HCT116 (cell line): ENCODE data around the gene PRR9. TPM values are rescaled to one million over a fixed set of nuclear protein-coding genes. Genes with fewer than 3 reads are reported as not detected.
"Not testable (repeated sequence)": the region's sequence is repeated elsewhere in the genome, so short reads cannot be mapped to it uniquely, and the experiment has no call there.

ENCODE experiments used
- ATAC-seq: fragments of 200-7000 bp; cut with Tn5 transposase; 2 replicates; pipeline ENCODE4 v1.9.1; 2020; ENCODE audit warnings: mild to moderate bottlenecking, moderate library complexity
- BruUV-seq: library from RNA; stranded (reverse); fragments of 400-500 nt; replicated peaks from 2 replicates; lab custom pipeline; 2021; lab: Mats Ljungman, UMichigan
- CTCF ChIA-PET: fragments of 300-600 bp; sonication (Branson Sonifier 250); formaldehyde crosslinking; loops from one replicate; lab custom pipeline; 2021; ENCODE audit warnings: antibody characterized with exemption; lab: Charles Lee
- POLR2A ChIA-PET: fragments of 300-600, 350-600 bp; sonication (Branson Sonifier 250); formaldehyde crosslinking; loops from one replicate; lab custom pipeline; 2021; ENCODE audit warnings: antibody characterized with exemption; lab: Charles Lee
- RAD21 ChIA-PET, 2 experiments: fragments of 300-600 bp; sonication (Branson Sonifier 250); formaldehyde crosslinking; loops; one replicate each; lab custom pipeline; 2023; ENCODE audit warnings: low total read pairs in 2 of 2; ENCODE audit not compliant: uncharacterized antibody in 2 of 2, unreplicated experiment in 2 of 2, low non-redundant PET in 1 of 2; lab: Charles Lee
- DNase-seq: peaks from one replicate; pipeline ENCODE4 v3.0.0-alpha.2; 2010; ENCODE audit warnings: low read depth, low spot score
- H2AFZ ChIP-seq: fragments of 200-600 bp; shearing (Covaris generic), sonication (generic); 2 replicates; pipeline ENCODE4 v1.6.1; 2017; ENCODE audit warnings: low read depth, mixed run types, mixed read lengths, antibody characterized with exemption, low read length; ENCODE audit not compliant: poor library complexity, severe bottlenecking
- H3K27ac ChIP-seq: 2 replicates; pipeline ENCODE4 v1.5.1; 2012; ENCODE audit warnings: low read depth, low read length
- H3K27me3 ChIP-seq: fragments of 200-600 bp; sonication (generic); 2 replicates; pipeline ENCODE4 v1.6.1; 2016; ENCODE audit warnings: mixed run types, low read length, mixed read lengths; ENCODE audit not compliant: insufficient read depth
- H3K36me3 ChIP-seq, 2 experiments: fragments of 200-500 bp in 1 of 2; fragments of 200-600 bp in 1 of 2; sonication (Bioruptor generic) in 1 of 2; sonication (generic) in 1 of 2; 2 replicates each; pipeline versions ENCODE4 v1.5.1 to v1.6.1; 2014 to 2016; ENCODE audit warnings: low read length in 2 of 2, inconsistent platforms in 1 of 2, mixed read lengths in 1 of 2, mixed run types in 1 of 2; ENCODE audit not compliant: insufficient read depth in 2 of 2, control insufficient read depth in 1 of 2
- H3K4me1 ChIP-seq, 2 experiments: fragments of 200-600 bp in 1 of 2; sonication (generic) in 1 of 2; 2 replicates each; pipeline versions ENCODE4 v1.5.1 to v1.6.1; 2012 to 2017; ENCODE audit warnings: low read length in 2 of 2, inconsistent platforms in 1 of 2, mild to moderate bottlenecking in 1 of 2, mixed read lengths in 1 of 2, mixed run types in 1 of 2, moderate library complexity in 1 of 2; ENCODE audit not compliant: insufficient read depth in 2 of 2, control insufficient read depth in 1 of 2
- H3K4me2 ChIP-seq: fragments of 200-600 bp; sonication (generic); 2 replicates; pipeline ENCODE4 v1.6.1; 2017; ENCODE audit warnings: mixed run types, low read length, mixed read lengths
- H3K4me3 ChIP-seq, 2 experiments: fragments of 200-600 bp in 1 of 2; sonication (generic) in 1 of 2; replicated peaks in 1 of 2; 2 replicates each; pipeline ENCODE4 v1.5.1; 2011 to 2016; ENCODE audit warnings: low read length in 2 of 2, control low read depth in 1 of 2, low read depth in 1 of 2, mild to moderate bottlenecking in 1 of 2, mixed read lengths in 1 of 2, mixed run types in 1 of 2
- H3K79me2 ChIP-seq: fragments of 200-600 bp; sonication (generic); 2 replicates; pipeline ENCODE4 v1.6.1; 2017; ENCODE audit warnings: mild to moderate bottlenecking, mixed run types, low read length, moderate library complexity, mixed read lengths; ENCODE audit not compliant: insufficient read depth
- H3K9ac ChIP-seq: fragments of 200-600 bp; sonication (generic); 2 replicates; pipeline ENCODE4 v1.6.1; 2016; ENCODE audit warnings: low read length, mixed read lengths
- H3K9me2 ChIP-seq: fragments of 200-600 bp; sonication (generic), shearing (Covaris generic); 2 replicates; pipeline ENCODE4 v1.6.1; 2017; ENCODE audit warnings: mixed run types, mild to moderate bottlenecking, moderate library complexity; ENCODE audit not compliant: insufficient read depth
- H3K9me3 ChIP-seq, 2 experiments: fragments of 200-500 bp in 1 of 2; fragments of 200-600 bp in 1 of 2; sonication (Bioruptor generic) in 1 of 2; sonication (generic) in 1 of 2; 2 replicates each; pipeline ENCODE4 v1.6.1; 2014 to 2017; ENCODE audit warnings: low read length in 2 of 2, mixed read lengths in 2 of 2, inconsistent platforms in 1 of 2, low read depth in 1 of 2, mild to moderate bottlenecking in 1 of 2, mixed run types in 1 of 2, moderate library complexity in 1 of 2; ENCODE audit not compliant: control insufficient read depth in 1 of 2, insufficient read depth in 1 of 2
- H4K20me1 ChIP-seq: fragments of 200-600 bp; sonication (generic), shearing (Covaris generic); 2 replicates; pipeline ENCODE4 v1.6.1; 2017; ENCODE audit warnings: mixed run types, mild to moderate bottlenecking, moderate library complexity; ENCODE audit not compliant: insufficient read depth
- CEBPB ChIP-seq: IDR thresholded peaks from 2 replicates; pipeline ENCODE4 v1.6.1; 2012; ENCODE audit warnings: low read depth
- JUND ChIP-seq: IDR thresholded peaks from 2 replicates; pipeline ENCODE4 v1.6.1; 2012
- POLR2A ChIP-seq: IDR thresholded peaks from 2 replicates; pipeline ENCODE4 v1.7.0; 2011; ENCODE audit warnings: borderline replicate concordance; ENCODE audit not compliant: insufficient read depth, insufficient read length; ENCODE audit errors: extremely low read depth
- POLR2AphosphoS5 ChIP-seq: IDR thresholded peaks from 2 replicates; pipeline ENCODE4 v1.6.1; 2011; ENCODE audit warnings: mild to moderate bottlenecking, low read depth, low read length, moderate library complexity
- RAD21 ChIP-seq: IDR thresholded peaks from 2 replicates; pipeline ENCODE4 v1.6.1; 2012; ENCODE audit warnings: low read depth, mild to moderate bottlenecking
- SIN3A ChIP-seq: IDR thresholded peaks from 2 replicates; pipeline ENCODE4 v1.6.1; 2012; ENCODE audit warnings: low read depth
- SP1 ChIP-seq: IDR thresholded peaks from 2 replicates; pipeline ENCODE4 v1.6.1; 2012; ENCODE audit warnings: low read depth
- SRF ChIP-seq: IDR thresholded peaks from 2 replicates; pipeline ENCODE4 v1.6.1; 2012; ENCODE audit warnings: low read depth
- intact Hi-C: fragments of 100-400 bp; cut with micrococcal nuclease; formaldehyde crosslinking; loops from 2 replicates; pipeline ENCODE4 v1.10.0; 2022
- total RNA-seq: library from RNA; stranded (reverse); gene quantifications from one replicate; pipeline ENCODE4 v1.2.1, GENCODE V29; 2021; ENCODE audit not compliant: unreplicated experiment
- TF ChIP-seq, protein P1 (sequence below), 3 experiments: fragments of 200-600 bp in 1 of 3; sonication (generic) in 1 of 3; IDR thresholded peaks in 2 of 3; conservative IDR thresholded peaks in 1 of 3; 2 replicates each; pipeline ENCODE4 v1.5.1; 2012 to 2017; ENCODE audit warnings: low read depth in 2 of 3, low read length in 2 of 3, antibody characterized with exemption in 1 of 3, borderline replicate concordance in 1 of 3, control low read depth in 1 of 3, mild to moderate bottlenecking in 1 of 3, mixed read lengths in 1 of 3, mixed run types in 1 of 3, moderate library complexity in 1 of 3; ENCODE audit not compliant: insufficient read depth in 1 of 3

Gene PRR9
- total RNA-seq, 1 experiment from 2014 or later: not detected

DNA sequence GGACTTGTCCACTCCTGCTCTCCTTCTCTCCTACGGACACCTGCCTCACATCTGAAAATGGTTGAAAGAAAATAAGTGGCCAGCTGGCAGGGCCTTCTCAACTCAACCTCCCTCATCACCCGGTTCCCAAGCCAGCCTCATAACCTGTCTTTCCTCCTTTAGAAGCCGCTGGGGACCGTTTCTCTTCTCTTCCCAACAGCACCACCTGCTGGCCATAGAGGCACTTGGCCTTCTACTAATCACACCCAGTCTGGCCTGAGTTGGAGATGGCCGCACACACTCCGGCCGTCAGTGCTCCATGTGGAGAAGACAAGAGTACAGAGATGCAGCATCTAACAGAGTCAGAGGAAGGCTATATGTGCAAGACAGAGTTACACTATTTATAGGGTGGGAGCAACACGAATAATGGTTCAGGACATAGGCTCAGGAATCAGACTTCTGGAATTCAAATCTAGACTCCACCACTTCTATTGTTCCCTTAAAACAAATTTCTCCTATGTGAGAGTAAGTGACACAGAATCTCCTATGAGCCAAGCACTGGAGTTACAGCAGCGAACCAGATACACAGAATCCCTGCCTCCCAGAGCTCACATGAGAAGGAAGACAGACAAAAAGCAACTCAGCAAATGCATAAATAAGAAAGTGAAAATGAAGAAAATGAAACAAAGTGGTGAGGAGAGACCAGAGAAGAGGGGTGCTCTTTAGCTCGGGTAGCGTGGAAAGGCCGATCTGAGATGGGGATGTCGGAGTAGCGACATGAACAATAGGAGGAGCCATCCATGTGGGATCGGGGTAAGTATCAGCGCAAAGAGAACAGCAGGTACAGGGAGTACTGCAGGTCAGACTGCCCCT, 5.9 kb downstream of the PRR9 start:
- H3K4me1 ChIP-seq, H3K9me2 ChIP-seq, RAD21 ChIA-PET, H2AFZ ChIP-seq, H3K4me3 ChIP-seq, H3K9ac ChIP-seq, H3K4me2 ChIP-seq, BruUV-seq, H3K9me3 ChIP-seq, H4K20me1 ChIP-seq, POLR2A ChIA-PET, H3K27ac ChIP-seq, H3K79me2 ChIP-seq, H3K36me3 ChIP-seq: not testable (repeated sequence)
- H3K27me3 ChIP-seq: peaks cover 12% of the 10 kb centered on the region; the same call in 1 of the 2 replicates
- ATAC-seq (peak; percentile 99), DNase-seq (peak; percentile 32)
- CTCF ChIA-PET: interaction anchor here (1.1 to 1.6 kb wide), 2 partner anchors 31 to 354 kb away, joined by 3 to 5 read pairs; no protein-coding TSS in a partner anchor
- TF ChIP-seq, protein P1, sequence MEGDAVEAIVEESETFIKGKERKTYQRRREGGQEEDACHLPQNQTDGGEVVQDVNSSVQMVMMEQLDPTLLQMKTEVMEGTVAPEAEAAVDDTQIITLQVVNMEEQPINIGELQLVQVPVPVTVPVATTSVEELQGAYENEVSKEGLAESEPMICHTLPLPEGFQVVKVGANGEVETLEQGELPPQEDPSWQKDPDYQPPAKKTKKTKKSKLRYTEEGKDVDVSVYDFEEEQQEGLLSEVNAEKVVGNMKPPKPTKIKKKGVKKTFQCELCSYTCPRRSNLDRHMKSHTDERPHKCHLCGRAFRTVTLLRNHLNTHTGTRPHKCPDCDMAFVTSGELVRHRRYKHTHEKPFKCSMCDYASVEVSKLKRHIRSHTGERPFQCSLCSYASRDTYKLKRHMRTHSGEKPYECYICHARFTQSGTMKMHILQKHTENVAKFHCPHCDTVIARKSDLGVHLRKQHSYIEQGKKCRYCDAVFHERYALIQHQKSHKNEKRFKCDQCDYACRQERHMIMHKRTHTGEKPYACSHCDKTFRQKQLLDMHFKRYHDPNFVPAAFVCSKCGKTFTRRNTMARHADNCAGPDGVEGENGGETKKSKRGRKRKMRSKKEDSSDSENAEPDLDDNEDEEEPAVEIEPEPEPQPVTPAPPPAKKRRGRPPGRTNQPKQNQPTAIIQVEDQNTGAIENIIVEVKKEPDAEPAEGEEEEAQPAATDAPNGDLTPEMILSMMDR (IDR thresholded peaks at IDR 0.05 in 2 of 3, conservative IDR thresholded peaks at IDR 0.05 in 1 of 3; ENCODE audit: borderline replicate concordance in 1 of 3, insufficient read depth in 1 of 3, low read depth in 2 of 3, low read length in 2 of 3): peak; percentile 48 to 72 (median 69); a peak in 5 of 6 replicates
- TF ChIP-seq RAD21: peak; percentile 61
- intact Hi-C loops: loop anchor here (2.0 kb wide), 2 partner anchors 352 to 568 kb away; no protein-coding TSS in a partner anchor

DNA sequence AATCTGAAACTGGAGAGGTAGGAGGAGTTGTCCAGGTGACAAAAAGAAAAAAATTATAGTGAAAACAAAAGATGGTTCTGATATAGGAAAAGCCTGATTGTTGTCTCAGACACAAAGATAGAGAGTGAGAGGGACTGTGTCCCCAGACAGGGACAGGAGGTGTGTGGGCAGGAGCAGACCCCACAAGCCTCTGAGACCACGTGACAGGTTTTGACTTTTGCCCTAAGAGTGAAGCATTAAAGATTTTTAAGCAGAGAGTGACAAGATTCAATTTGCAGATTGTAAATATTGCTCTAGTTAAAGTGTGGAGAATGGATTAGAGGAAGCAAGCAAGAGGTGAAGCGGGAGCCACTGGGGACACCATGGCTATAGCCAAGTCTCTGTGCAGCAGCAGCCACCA, 10.4 kb downstream of the PRR9 start:
- BruUV-seq: no TSS peak
- DNase-seq (no peak), ATAC-seq (no peak)
- RAD21 ChIA-PET: no interaction called here
- Histone ChIP-seq H2AFZ (no peak overlapping the region), H3K9me3 (no peaks in the 10 kb centered on the region), H3K36me3 (no peaks in the 10 kb centered on the region), H3K9me2 (no peaks in the 10 kb centered on the region), H3K27ac (no peak overlapping the region), H4K20me1 (no peaks in the 10 kb centered on the region), H3K4me1 (no peaks in the 10 kb centered on the region), H3K79me2 (no peaks in the 10 kb centered on the region), H3K4me2 (no peak overlapping the region), H3K9ac (no peak overlapping the region), H3K27me3 (peaks cover 5% of the 10 kb centered on the region; the same call in 1 of the 2 replicates), H3K4me3 (no peak overlapping the region)
- TF ChIP-seq JUND: no peak
- no peak for TF ChIP-seq RAD21
- no peak for TF ChIP-seq CEBPB
- TF ChIP-seq SIN3A: no peak
- TF ChIP-seq SP1: no peak
- no peak for TF ChIP-seq POLR2AphosphoS5
- no peak for TF ChIP-seq POLR2A
- no peak for TF ChIP-seq SRF
- POLR2A ChIA-PET: no interaction called here
- CTCF ChIA-PET: interaction anchor here (1.4 to 2.4 kb wide), 4 partner anchors 10 to 356 kb away, joined by 3 to 8 read pairs (median 4); no protein-coding TSS in a partner anchor
- intact Hi-C loops: no loop called here
